ENCODE results near the gene TRMT44.

GRCh38 chr4:8409264-8410065 lies 31.1 kb upstream of the TRMT44 start:
- TF ChIP-seq POLR2A (IDR thresholded peaks at IDR 0.05) (no peak), CTCF (IDR thresholded peaks at IDR 0.05) (no peak)
